Osteoblast (primary cell): ENCODE results near the gene PEX5L. TPM values are rescaled to one million over a fixed set of nuclear protein-coding genes. Genes with fewer than 3 reads are reported as not detected.
A peak's percentile ranks its signal among the peaks of the same experiment; 100 is the strongest.

Experiments used
- DNase-seq: peaks from one replicate; pipeline ENCODE4 v3.0.0; 2011; ENCODE audit warnings: low spot score, mixed read lengths; ENCODE audit not compliant: insufficient read length; ENCODE audit errors: missing footprints
- H2AFZ ChIP-seq: 2 replicates; pipeline ENCODE4 v1.6.0; 2011; ENCODE audit warnings: mild to moderate bottlenecking, low read length
- H3K27ac ChIP-seq: 2 replicates; pipeline ENCODE4 v1.5.1; 2011; ENCODE audit warnings: mild to moderate bottlenecking, low read depth, low read length, moderate library complexity
- H3K27me3 ChIP-seq: 2 replicates; pipeline ENCODE4 v1.6.0; 2012; ENCODE audit warnings: mild to moderate bottlenecking, control low read depth, inconsistent platforms, low read length, moderate library complexity; ENCODE audit not compliant: insufficient read depth
- H3K36me3 ChIP-seq: 2 replicates; pipeline ENCODE4 v1.5.1; 2011; ENCODE audit warnings: mild to moderate bottlenecking, low read length, control low read depth, moderate library complexity; ENCODE audit not compliant: insufficient read depth
- H3K4me1 ChIP-seq: 2 replicates; pipeline ENCODE4 v1.5.1; 2011; ENCODE audit warnings: mild to moderate bottlenecking, low read length, control low read depth, moderate library complexity; ENCODE audit not compliant: insufficient read depth
- H3K4me2 ChIP-seq: 2 replicates; pipeline ENCODE4 v1.6.0; 2011; ENCODE audit warnings: mild to moderate bottlenecking, low read length; ENCODE audit not compliant: insufficient read depth
- H3K4me3 ChIP-seq: fragments of 200-600 bp; sonication (generic); 3 replicates; pipeline ENCODE4 v1.5.1; 2012; ENCODE audit warnings: mild to moderate bottlenecking, low read length, inconsistent platforms; ENCODE audit not compliant: insufficient read depth
- H3K79me2 ChIP-seq: 2 replicates; pipeline ENCODE4 v1.6.0; 2012; ENCODE audit warnings: mild to moderate bottlenecking, low read length, control low read depth, inconsistent platforms; ENCODE audit not compliant: insufficient read depth
- H3K9me3 ChIP-seq: 2 replicates; pipeline ENCODE4 v1.5.1; 2011; ENCODE audit warnings: low read depth, low read length, control low read depth
- H4K20me1 ChIP-seq: 2 replicates; pipeline ENCODE4 v1.6.0; 2012; ENCODE audit warnings: mild to moderate bottlenecking, low read length, control low read depth; ENCODE audit not compliant: insufficient read depth
- CTCF ChIP-seq: IDR thresholded peaks from 2 replicates; pipeline ENCODE4 v1.5.1; 2011; ENCODE audit warnings: mild to moderate bottlenecking, low read depth, low read length, moderate library complexity; ENCODE audit errors: extremely low read depth
- total RNA-seq: library from RNA; depleted of rRNA; stranded (reverse); fragments of >200 nt; gene quantifications from 2 replicates; pipeline ENCODE4 v1.2.3, GENCODE V29; 2012

Gene PEX5L, protein sequence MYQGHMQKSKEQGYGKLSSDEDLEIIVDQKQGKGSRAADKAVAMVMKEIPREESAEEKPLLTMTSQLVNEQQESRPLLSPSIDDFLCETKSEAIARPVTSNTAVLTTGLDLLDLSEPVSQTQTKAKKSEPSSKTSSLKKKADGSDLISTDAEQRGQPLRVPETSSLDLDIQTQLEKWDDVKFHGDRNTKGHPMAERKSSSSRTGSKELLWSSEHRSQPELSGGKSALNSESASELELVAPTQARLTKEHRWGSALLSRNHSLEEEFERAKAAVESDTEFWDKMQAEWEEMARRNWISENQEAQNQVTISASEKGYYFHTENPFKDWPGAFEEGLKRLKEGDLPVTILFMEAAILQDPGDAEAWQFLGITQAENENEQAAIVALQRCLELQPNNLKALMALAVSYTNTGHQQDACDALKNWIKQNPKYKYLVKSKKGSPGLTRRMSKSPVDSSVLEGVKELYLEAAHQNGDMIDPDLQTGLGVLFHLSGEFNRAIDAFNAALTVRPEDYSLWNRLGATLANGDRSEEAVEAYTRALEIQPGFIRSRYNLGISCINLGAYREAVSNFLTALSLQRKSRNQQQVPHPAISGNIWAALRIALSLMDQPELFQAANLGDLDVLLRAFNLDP
- 0.59 and 1.4 TPM in 2 replicates for total RNA-seq

DNA sequence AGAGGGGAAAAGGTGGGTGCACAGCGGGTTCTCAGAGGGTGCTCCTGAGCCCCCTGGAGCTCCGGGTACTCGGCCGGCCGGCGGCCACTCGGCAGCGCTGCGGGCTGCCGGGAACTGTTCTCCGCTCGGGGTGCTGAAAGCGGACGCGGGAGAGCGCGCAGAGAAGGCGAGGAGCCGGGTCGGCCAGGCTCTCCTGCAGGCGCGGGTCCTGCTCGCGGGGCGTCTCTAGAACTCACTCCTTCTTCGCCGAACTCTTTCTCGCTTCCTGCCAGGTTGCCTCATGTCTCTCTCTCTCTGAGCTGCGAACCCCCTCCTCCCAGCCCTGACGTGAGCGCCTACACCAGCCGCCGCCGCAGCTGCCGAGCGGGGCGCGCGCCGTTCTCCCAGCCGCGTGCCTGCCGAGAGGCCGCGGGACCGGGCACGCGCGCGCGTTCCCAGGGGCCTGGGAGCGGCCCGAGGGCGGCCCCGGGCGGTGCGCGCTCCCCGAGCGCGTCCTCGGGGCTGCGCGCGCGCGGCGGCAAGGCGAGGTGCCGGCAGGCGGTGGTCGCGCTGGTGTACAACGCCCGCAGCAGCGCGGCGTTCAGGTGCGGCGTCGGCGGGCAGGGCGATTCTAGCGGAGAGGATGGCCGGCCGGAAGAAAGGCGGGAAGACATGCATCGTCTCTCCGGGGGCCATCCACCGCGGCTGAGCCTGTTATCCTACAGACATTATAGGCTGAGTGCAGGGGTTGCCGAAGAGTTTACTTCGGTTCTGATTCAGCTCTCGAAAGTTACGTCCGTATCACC lies at the start of gene PEX5L:
PEX5L (minus strand) TSS at position 267 of the 785 bp plus-strand sequence. CDS start 338 bp downstream, outside the sequence.
- Histone ChIP-seq H2AFZ (no peak within 1 kb of the TSS), H3K4me1 (no peaks in the 10 kb centered on the region), H3K79me2 (no peaks in the 10 kb centered on the region), H3K4me2 (peak within 1 kb of the TSS; percentile 76), H4K20me1 (no peaks in the 10 kb centered on the region), H3K4me3 (peak within 1 kb of the TSS; percentile 63), H3K9me3 (no peaks in the 10 kb centered on the region), H3K27ac (no peak within 1 kb of the TSS), H3K27me3 (peaks cover 20% of the 10 kb centered on the region), H3K36me3 (no peaks in the 10 kb centered on the region)
- peak; percentile 93 for DNase-seq
- TF ChIP-seq CTCF: no peak

GRCh38 chr3:180085122-180085710 lies 48.5 kb upstream of the PEX5L start:
- no peaks in the 10 kb centered on the region for H3K4me1 ChIP-seq
- no peak overlapping the region for H3K4me2 ChIP-seq
- no peaks in the 10 kb centered on the region for H3K36me3 ChIP-seq
- no peaks in the 10 kb centered on the region for H3K79me2 ChIP-seq
- no peaks in the 10 kb centered on the region for H3K9me3 ChIP-seq
- no peak overlapping the region for H2AFZ ChIP-seq
- no peak for DNase-seq
- H3K27me3 ChIP-seq: no peaks in the 10 kb centered on the region
- TF ChIP-seq CTCF: no peak
- H4K20me1 ChIP-seq: no peaks in the 10 kb centered on the region
- no peak overlapping the region for H3K27ac ChIP-seq
- H3K4me3 ChIP-seq: no peak overlapping the region

DNA sequence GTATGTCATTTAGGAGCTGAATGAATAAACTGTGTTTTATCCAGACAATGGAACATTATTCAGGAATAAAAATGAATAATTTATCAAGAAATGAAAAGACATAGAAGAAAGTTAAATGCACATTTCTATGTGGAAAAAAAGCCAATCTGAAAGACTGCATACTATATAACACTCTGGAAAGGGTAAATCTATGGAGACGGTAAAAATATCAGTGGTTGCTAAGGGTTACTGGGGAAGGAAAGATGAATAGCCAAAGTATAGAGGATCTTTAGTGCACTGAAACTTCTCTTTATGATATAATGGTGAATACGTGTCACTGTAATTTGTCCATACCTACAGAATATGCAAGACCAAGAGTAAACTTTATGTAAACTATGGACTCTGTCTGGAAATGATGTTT lies 46.0 kb upstream of the PEX5L start:
- no peak overlapping the region for H3K4me3 ChIP-seq
- H2AFZ ChIP-seq: no peak overlapping the region
- DNase-seq: no peak
- H3K79me2 ChIP-seq: no peaks in the 10 kb centered on the region
- H3K9me3 ChIP-seq: no peaks in the 10 kb centered on the region
- no peaks in the 10 kb centered on the region for H3K27me3 ChIP-seq
- no peak overlapping the region for H3K4me2 ChIP-seq
- TF ChIP-seq CTCF: no peak
- no peak overlapping the region for H3K27ac ChIP-seq
- H3K4me1 ChIP-seq: no peaks in the 10 kb centered on the region
- no peaks in the 10 kb centered on the region for H3K36me3 ChIP-seq
- no peaks in the 10 kb centered on the region for H4K20me1 ChIP-seq
